HCT116 (cell line): ENCODE results near the gene CBLB. TPM values are rescaled to one million over a fixed set of nuclear protein-coding genes. Genes with fewer than 3 reads are reported as not detected.

Experiments used
- ATAC-seq: fragments of 200-7000 bp; cut with Tn5 transposase; 2 replicates; pipeline ENCODE4 v1.9.1; 2020; ENCODE audit warnings: mild to moderate bottlenecking, moderate library complexity
- BruUV-seq: library from RNA; stranded (reverse); fragments of 400-500 nt; replicated peaks from 2 replicates; lab custom pipeline; 2021; lab: Mats Ljungman, UMichigan
- CTCF ChIA-PET: fragments of 300-600 bp; sonication (Branson Sonifier 250); formaldehyde crosslinking; loops from one replicate; lab custom pipeline; 2021; ENCODE audit warnings: antibody characterized with exemption; lab: Charles Lee
- POLR2A ChIA-PET: fragments of 300-600, 350-600 bp; sonication (Branson Sonifier 250); formaldehyde crosslinking; loops from one replicate; lab custom pipeline; 2021; ENCODE audit warnings: antibody characterized with exemption; lab: Charles Lee
- RAD21 ChIA-PET, 2 experiments: fragments of 300-600 bp; sonication (Branson Sonifier 250); formaldehyde crosslinking; loops; one replicate each; lab custom pipeline; 2023; ENCODE audit warnings: low total read pairs in 2 of 2; ENCODE audit not compliant: uncharacterized antibody in 2 of 2, unreplicated experiment in 2 of 2, low non-redundant PET in 1 of 2; lab: Charles Lee
- DNase-seq: peaks from one replicate; pipeline ENCODE4 v3.0.0-alpha.2; 2010; ENCODE audit warnings: low read depth, low spot score
- H2AFZ ChIP-seq: fragments of 200-600 bp; shearing (Covaris generic), sonication (generic); 2 replicates; pipeline ENCODE4 v1.6.1; 2017; ENCODE audit warnings: low read depth, mixed run types, mixed read lengths, antibody characterized with exemption, low read length; ENCODE audit not compliant: poor library complexity, severe bottlenecking
- H3K27ac ChIP-seq: 2 replicates; pipeline ENCODE4 v1.5.1; 2012; ENCODE audit warnings: low read depth, low read length
- H3K27me3 ChIP-seq: fragments of 200-600 bp; sonication (generic); 2 replicates; pipeline ENCODE4 v1.6.1; 2016; ENCODE audit warnings: mixed run types, low read length, mixed read lengths; ENCODE audit not compliant: insufficient read depth
- H3K36me3 ChIP-seq, 2 experiments: fragments of 200-500 bp in 1 of 2; fragments of 200-600 bp in 1 of 2; sonication (Bioruptor generic) in 1 of 2; sonication (generic) in 1 of 2; 2 replicates each; pipeline versions ENCODE4 v1.5.1 to v1.6.1; 2014 to 2016; ENCODE audit warnings: low read length in 2 of 2, inconsistent platforms in 1 of 2, mixed read lengths in 1 of 2, mixed run types in 1 of 2; ENCODE audit not compliant: insufficient read depth in 2 of 2, control insufficient read depth in 1 of 2
- H3K4me1 ChIP-seq, 2 experiments: fragments of 200-600 bp in 1 of 2; sonication (generic) in 1 of 2; 2 replicates each; pipeline versions ENCODE4 v1.5.1 to v1.6.1; 2012 to 2017; ENCODE audit warnings: low read length in 2 of 2, inconsistent platforms in 1 of 2, mild to moderate bottlenecking in 1 of 2, mixed read lengths in 1 of 2, mixed run types in 1 of 2, moderate library complexity in 1 of 2; ENCODE audit not compliant: insufficient read depth in 2 of 2, control insufficient read depth in 1 of 2
- H3K4me2 ChIP-seq: fragments of 200-600 bp; sonication (generic); 2 replicates; pipeline ENCODE4 v1.6.1; 2017; ENCODE audit warnings: mixed run types, low read length, mixed read lengths
- H3K4me3 ChIP-seq, 2 experiments: fragments of 200-600 bp in 1 of 2; sonication (generic) in 1 of 2; replicated peaks in 1 of 2; 2 replicates each; pipeline ENCODE4 v1.5.1; 2011 to 2016; ENCODE audit warnings: low read length in 2 of 2, control low read depth in 1 of 2, low read depth in 1 of 2, mild to moderate bottlenecking in 1 of 2, mixed read lengths in 1 of 2, mixed run types in 1 of 2
- H3K79me2 ChIP-seq: fragments of 200-600 bp; sonication (generic); 2 replicates; pipeline ENCODE4 v1.6.1; 2017; ENCODE audit warnings: mild to moderate bottlenecking, mixed run types, low read length, moderate library complexity, mixed read lengths; ENCODE audit not compliant: insufficient read depth
- H3K9ac ChIP-seq: fragments of 200-600 bp; sonication (generic); 2 replicates; pipeline ENCODE4 v1.6.1; 2016; ENCODE audit warnings: low read length, mixed read lengths
- H3K9me2 ChIP-seq: fragments of 200-600 bp; sonication (generic), shearing (Covaris generic); 2 replicates; pipeline ENCODE4 v1.6.1; 2017; ENCODE audit warnings: mixed run types, mild to moderate bottlenecking, moderate library complexity; ENCODE audit not compliant: insufficient read depth
- H3K9me3 ChIP-seq, 2 experiments: fragments of 200-500 bp in 1 of 2; fragments of 200-600 bp in 1 of 2; sonication (Bioruptor generic) in 1 of 2; sonication (generic) in 1 of 2; 2 replicates each; pipeline ENCODE4 v1.6.1; 2014 to 2017; ENCODE audit warnings: low read length in 2 of 2, mixed read lengths in 2 of 2, inconsistent platforms in 1 of 2, low read depth in 1 of 2, mild to moderate bottlenecking in 1 of 2, mixed run types in 1 of 2, moderate library complexity in 1 of 2; ENCODE audit not compliant: control insufficient read depth in 1 of 2, insufficient read depth in 1 of 2
- H4K20me1 ChIP-seq: fragments of 200-600 bp; sonication (generic), shearing (Covaris generic); 2 replicates; pipeline ENCODE4 v1.6.1; 2017; ENCODE audit warnings: mixed run types, mild to moderate bottlenecking, moderate library complexity; ENCODE audit not compliant: insufficient read depth
- CTCF ChIP-seq, 3 experiments: fragments of 200-600 bp in 1 of 3; sonication (generic) in 1 of 3; IDR thresholded peaks in 2 of 3; conservative IDR thresholded peaks in 1 of 3; 2 replicates each; pipeline ENCODE4 v1.5.1; 2012 to 2017; ENCODE audit warnings: low read depth in 2 of 3, low read length in 2 of 3, antibody characterized with exemption in 1 of 3, borderline replicate concordance in 1 of 3, control low read depth in 1 of 3, mild to moderate bottlenecking in 1 of 3, mixed read lengths in 1 of 3, mixed run types in 1 of 3, moderate library complexity in 1 of 3; ENCODE audit not compliant: insufficient read depth in 1 of 3
- FOSL1 ChIP-seq: IDR thresholded peaks from 2 replicates; pipeline ENCODE4 v1.6.1; 2012; ENCODE audit warnings: low read depth
- RAD21 ChIP-seq: IDR thresholded peaks from 2 replicates; pipeline ENCODE4 v1.6.1; 2012; ENCODE audit warnings: low read depth, mild to moderate bottlenecking
- TCF7L2 ChIP-seq: IDR thresholded peaks from 2 replicates; pipeline ENCODE4 v1.7.0; 2011; ENCODE audit warnings: borderline replicate concordance, inconsistent platforms; ENCODE audit not compliant: insufficient read depth, insufficient read length; ENCODE audit errors: extremely low read depth
- ZBTB33 ChIP-seq: IDR thresholded peaks from 2 replicates; pipeline ENCODE4 v1.6.1; 2011; ENCODE audit warnings: mild to moderate bottlenecking, low read length, moderate library complexity; ENCODE audit not compliant: insufficient replicate concordance; ENCODE audit errors: extremely low read depth
- intact Hi-C: fragments of 100-400 bp; cut with micrococcal nuclease; formaldehyde crosslinking; loops from 2 replicates; pipeline ENCODE4 v1.10.0; 2022
- total RNA-seq: library from RNA; stranded (reverse); gene quantifications from one replicate; pipeline ENCODE4 v1.2.1, GENCODE V29; 2021; ENCODE audit not compliant: unreplicated experiment
- TF ChIP-seq, protein P1 (sequence below): IDR thresholded peaks from 2 replicates; pipeline ENCODE4 v1.6.1; 2012
- TF ChIP-seq, protein P2 (sequence below): IDR thresholded peaks from 2 replicates; pipeline ENCODE4 v1.6.1; 2012; ENCODE audit warnings: low read depth

Gene CBLB
- total RNA-seq, 1 experiment from 2014 or later, result 10.4 TPM

DNA sequence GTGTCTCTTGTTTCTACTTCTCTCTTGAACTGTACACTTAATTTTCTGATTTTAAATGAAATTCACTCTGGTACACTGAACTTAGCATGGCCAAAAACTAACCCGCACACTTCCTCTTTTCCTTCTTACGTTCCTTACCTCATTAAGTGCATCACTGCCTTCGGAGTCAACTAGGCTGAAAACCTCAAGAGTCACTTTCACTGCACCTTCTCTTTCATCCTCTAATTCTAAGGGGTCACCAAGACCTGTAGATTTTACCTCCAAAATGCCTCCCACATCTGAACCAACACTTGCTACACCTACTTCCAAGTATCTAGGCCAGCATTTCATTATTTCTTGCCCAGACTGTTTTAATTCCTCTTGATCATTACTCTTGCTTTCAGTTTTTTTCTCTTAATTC lies 6.6 kb downstream of the CBLB start:
- no peaks in the 10 kb centered on the region for H3K9me3 ChIP-seq
- H2AFZ ChIP-seq, result no peak overlapping the region
- CTCF ChIA-PET, result no interaction called here
- no peaks in the 10 kb centered on the region for H3K36me3 ChIP-seq
- BruUV-seq, result no TSS peak
- H3K4me1 ChIP-seq, result no peaks in the 10 kb centered on the region
- intact Hi-C loops, result no loop called here
- POLR2A ChIA-PET, result no interaction called here
- no peak for DNase-seq
- H3K27me3 ChIP-seq, result no peaks in the 10 kb centered on the region
- no peaks in the 10 kb centered on the region for H3K79me2 ChIP-seq
- H3K9ac ChIP-seq, result no peak overlapping the region
- no peaks in the 10 kb centered on the region for H4K20me1 ChIP-seq
- H3K9me2 ChIP-seq, result no peaks in the 10 kb centered on the region
- TF ChIP-seq, protein P1, sequence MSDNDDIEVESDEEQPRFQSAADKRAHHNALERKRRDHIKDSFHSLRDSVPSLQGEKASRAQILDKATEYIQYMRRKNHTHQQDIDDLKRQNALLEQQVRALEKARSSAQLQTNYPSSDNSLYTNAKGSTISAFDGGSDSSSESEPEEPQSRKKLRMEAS, result no peak
- TF ChIP-seq CTCF (IDR thresholded peaks at IDR 0.05 in 2 of 3, conservative IDR thresholded peaks at IDR 0.05 in 1 of 3; ENCODE audit: borderline replicate concordance in 1 of 3, insufficient read depth in 1 of 3, low read depth in 2 of 3, low read length in 2 of 3) (no peak), ZBTB33 (no peak), RAD21 (no peak), FOSL1 (no peak), TCF7L2 (no peak)
- TF ChIP-seq, protein P2, sequence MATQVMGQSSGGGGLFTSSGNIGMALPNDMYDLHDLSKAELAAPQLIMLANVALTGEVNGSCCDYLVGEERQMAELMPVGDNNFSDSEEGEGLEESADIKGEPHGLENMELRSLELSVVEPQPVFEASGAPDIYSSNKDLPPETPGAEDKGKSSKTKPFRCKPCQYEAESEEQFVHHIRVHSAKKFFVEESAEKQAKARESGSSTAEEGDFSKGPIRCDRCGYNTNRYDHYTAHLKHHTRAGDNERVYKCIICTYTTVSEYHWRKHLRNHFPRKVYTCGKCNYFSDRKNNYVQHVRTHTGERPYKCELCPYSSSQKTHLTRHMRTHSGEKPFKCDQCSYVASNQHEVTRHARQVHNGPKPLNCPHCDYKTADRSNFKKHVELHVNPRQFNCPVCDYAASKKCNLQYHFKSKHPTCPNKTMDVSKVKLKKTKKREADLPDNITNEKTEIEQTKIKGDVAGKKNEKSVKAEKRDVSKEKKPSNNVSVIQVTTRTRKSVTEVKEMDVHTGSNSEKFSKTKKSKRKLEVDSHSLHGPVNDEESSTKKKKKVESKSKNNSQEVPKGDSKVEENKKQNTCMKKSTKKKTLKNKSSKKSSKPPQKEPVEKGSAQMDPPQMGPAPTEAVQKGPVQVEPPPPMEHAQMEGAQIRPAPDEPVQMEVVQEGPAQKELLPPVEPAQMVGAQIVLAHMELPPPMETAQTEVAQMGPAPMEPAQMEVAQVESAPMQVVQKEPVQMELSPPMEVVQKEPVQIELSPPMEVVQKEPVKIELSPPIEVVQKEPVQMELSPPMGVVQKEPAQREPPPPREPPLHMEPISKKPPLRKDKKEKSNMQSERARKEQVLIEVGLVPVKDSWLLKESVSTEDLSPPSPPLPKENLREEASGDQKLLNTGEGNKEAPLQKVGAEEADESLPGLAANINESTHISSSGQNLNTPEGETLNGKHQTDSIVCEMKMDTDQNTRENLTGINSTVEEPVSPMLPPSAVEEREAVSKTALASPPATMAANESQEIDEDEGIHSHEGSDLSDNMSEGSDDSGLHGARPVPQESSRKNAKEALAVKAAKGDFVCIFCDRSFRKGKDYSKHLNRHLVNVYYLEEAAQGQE, result no peak
- H3K4me3 ChIP-seq, result no peak overlapping the region
- H3K27ac ChIP-seq, result no peak overlapping the region
- ATAC-seq, result no peak
- RAD21 ChIA-PET, result no interaction called here
- no peak overlapping the region for H3K4me2 ChIP-seq
